GM21390 (cell line): Measurements from ENCODE around the gene SCAPER.

Source experiments
- ATAC-seq: cut with Tn5 transposase; IDR thresholded peaks from one replicate; pipeline ENCODE4 v1.9.1; 2021; ENCODE audit not compliant: unreplicated experiment

Gene SCAPER

DNA sequence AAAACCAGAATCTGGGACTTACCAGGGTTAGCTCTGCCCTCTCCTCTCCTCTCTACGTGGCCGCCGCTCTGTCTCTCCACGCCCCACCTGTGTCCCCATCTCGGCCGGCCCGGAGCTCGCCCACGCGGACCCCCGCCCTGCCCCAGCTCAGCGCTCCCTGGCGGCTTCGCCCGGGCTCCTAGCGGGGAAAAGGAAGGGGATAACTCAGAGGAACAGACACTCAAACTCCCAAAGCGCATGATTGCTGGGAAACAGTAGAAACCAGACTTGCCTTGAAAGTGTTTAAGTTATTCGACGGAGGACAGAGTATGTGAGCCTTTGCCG is 563.1 kb downstream of the SCAPER start:
- ATAC-seq, result no peak

DNA sequence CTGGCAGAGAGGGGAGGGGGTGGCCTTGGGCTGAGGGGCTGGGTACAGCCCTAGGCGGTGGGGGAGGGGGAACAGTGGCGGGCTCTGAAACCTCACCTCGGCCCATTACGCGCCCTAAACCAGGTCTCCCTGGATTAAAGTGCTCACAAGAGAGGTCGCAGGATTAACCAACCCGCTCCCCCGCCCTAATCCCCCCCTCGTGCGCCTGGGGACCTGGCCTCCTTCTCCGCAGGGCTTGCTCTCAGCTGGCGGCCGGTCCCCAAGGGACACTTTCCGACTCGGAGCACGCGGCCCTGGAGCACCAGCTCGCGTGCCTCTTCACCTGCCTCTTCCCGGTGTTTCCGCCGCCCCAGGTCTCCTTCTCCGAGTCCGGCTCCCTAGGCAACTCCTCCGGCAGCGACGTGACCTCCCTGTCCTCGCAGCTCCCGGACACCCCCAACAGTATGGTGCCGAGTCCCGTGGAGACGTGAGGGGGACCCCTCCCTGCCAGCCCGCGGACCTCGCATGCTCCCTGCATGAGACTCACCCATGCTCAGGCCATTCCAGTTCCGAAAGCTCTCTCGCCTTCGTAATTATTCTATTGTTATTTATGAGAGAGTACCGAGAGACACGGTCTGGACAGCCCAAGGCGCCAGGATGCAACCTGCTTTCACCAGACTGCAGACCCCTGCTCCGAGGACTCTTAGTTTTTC is 563.6 kb downstream of the SCAPER start:
- no peak for ATAC-seq

DNA sequence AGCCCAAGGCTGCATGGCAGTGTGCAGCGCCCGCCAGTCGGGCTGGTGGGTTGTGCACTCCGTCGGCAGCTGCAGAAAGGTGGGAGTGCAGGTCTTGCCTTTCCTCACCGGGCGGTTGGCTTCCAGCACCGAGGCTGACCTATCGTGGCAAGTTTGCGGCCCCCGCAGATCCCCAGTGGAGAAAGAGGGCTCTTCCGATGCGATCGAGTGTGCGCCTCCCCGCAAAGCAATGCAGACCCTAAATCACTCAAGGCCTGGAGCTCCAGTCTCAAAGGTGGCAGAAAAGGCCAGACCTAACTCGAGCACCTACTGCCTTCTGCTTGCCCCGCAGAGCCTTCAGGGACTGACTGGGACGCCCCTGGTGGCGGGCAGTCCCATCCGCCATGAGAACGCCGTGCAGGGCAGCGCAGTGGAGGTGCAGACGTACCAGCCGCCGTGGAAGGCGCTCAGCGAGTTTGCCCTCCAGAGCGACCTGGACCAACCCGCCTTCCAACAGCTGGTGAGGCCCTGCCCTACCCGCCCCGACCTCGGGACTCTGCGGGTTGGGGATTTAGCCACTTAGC is 564.3 kb downstream of the SCAPER start:
- ATAC-seq, result no peak

DNA sequence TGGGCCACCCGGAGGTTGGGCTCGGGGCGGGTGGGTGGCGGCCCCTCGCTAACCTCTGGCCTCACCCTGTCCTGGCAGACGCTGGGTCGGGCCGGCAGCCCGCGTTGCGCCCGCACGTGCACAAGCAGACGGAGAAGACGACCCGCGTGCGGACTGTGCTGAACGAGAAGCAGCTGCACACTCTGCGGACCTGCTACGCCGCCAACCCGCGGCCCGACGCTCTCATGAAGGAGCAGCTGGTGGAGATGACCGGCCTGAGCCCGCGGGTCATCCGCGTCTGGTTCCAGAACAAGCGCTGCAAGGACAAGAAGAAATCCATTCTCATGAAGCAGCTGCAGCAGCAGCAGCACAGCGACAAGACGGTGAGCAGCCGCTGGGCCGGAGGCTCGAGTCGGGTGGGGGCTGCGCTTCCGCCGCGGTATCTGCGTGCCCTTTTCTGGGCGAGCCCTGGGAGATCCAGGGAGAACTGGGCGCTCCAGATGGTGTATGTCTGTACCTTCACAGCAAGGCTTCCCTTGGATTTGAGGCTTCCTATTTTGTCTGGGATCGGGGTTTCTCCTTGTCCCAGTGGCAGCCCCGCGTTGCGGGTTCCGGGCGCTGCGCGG is 564.8 kb downstream of the SCAPER start:
- ATAC-seq, result no peak

DNA sequence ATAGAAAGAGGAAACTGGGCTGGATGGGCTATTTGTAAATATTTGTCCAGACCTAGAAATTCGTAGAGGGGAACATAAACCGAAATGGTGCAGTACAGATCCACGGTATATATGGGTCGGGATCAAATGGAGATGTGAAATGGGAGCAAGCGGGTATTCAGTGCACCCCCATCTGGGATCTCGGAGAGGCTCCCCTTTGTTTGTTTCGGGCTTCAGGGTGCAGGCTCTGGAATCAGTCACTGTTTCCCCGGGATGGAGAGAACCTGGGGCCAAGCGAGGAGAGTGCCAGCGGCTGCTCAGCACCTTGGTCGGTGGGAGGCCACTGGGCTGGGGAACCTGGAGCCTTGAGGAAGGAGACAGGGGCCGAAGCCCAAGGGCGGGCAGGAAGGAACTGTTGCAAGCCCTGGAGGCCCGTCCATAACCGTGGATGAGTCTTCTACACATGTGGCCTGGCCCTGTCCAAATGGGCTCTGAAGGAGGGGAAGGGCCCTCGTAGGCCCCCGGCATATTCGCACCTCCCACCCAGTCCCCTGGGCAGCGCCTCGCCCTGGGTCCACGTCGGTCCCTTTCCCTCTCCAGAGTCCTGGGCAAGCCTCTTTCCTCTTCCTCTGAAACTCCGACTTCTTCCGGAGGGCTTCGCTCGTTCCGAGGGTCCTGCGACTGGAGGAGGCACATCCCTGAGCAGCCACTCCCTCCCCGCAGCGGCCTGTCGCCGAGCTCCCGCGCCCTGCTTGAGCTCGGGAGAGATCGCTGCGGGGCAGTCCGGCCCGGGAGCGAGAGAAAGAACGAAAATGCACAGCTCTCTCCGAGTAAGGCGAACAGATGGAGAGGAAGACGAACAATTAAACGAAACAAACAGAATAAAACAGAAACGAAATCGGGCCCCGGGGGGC is 565.6 kb downstream of the SCAPER start:
- ATAC-seq, result no peak

DNA sequence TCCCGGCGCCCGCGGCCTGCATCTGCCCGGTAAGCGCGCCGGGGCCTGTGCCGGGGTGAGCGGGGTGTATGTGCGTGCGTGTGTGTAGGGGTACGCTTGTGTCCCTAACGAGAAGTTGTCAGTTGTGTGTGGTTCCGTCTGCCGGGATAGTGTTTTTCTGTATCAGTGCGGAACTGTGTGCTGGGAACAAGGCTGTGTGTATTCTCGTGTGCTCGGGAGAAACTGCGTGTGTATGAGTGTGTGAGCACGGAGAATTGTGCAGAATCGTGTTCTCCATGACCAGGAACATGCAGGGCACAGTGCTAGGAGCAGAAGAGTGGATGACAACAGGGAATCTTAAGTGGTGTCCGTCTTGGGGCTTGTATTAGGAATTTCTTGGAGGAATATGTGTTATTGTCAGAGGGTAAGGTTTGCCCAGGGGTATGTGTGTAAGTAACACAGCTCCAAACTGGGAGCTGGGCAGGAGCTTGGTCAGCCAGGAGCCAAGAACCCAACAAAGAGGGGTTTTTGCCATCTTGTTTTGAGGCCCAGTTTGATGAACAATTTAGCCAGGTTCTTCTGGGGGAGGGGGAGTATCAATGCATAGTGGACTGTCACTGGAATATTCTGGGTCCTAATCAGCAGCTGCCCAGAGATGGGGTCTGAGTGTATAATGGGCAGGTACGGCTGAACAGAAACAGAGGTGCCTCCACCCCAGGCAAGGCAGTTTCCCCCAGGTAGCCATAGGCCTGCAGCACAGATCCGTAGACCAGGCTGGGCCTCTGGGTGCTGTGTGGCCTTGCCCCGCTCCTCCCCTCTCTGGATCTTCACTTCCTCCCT is 566.4 kb downstream of the SCAPER start:
- ATAC-seq, result no peak

DNA sequence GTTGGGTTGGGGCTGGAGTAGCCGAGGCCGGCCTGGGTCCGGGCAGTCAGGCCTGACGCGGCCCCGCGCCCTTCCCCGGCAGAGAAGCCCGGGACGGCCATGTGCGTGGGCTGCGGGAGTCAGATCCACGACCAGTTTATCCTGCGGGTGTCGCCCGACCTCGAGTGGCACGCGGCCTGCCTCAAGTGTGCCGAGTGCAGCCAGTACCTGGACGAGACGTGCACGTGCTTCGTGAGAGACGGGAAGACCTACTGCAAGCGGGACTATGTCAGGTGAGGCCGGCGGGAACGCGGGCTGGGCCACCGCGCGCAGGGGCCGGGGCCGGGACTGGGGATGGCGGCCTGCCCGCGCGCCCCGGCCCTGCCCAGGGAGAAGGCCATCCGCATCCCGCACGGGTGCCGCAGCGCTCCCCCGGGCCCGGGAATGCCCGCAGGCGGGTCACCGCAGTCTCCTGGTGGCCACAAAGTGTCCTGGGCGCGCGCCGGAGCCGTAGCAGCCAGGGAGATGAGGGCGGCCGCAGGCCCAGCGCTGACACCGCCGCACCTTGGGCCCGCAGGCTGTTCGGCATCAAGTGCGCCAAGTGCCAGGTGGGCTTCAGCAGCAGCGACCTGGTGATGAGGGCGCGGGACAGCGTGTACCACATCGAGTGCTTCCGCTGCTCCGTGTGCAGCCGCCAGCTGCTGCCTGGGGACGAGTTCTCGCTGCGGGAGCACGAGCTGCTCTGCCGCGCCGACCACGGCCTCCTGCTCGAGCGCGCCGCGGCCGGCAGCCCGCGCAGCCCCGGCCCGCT is 567.2 kb downstream of the SCAPER start:
- no peak for ATAC-seq

- ATAC-seq, result no peak
Observed at GRCh38 chr15:76337059-76337695, 568.0 kb downstream of the SCAPER start.

DNA sequence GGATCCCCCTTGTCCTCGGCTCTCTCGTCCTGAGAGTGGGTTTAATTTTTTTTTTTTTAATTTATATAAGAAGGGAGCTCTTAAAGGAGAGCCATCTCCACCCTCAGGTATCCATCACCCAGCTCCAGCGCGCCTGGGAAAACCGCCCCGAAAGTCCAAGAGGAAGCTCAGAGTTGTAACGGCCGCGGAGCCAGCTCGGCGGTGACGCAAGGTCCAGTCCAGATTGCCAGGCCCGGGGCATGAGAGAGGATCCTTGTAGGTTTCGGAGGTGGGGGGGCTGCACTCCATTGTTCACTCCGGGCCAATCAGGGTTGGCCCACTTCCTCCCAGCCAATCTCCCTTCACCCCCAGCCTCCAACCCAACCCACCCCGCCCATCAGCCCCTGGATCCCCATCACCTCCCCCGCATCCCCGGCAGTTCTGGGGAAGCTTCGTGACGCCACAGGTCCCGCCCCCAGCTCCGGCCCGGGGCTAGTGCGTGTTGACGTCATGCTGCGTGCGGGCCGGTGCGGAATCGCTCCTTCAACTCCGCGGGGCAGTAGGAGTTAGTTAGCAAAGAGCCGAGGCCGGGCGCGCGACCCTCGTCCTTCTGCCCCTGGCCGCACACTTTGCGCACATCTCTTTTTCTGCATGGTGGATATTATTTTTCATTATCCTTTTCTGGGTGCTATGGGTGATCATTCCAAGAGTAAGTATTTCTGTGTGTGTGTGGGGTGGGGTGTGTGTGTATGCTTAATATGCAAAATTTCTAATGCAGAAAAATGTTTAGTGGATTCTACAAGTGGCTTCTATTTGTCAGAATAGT is 568.7 kb downstream of the SCAPER start, which contains the start of gene ISL2:
Gene ISL2, plus strand, starts transcription at position 520 of the 805 bp plus-strand sequence. Its CDS starts 111 bp downstream, at position 631.
- peak; percentile 43 for ATAC-seq

DNA sequence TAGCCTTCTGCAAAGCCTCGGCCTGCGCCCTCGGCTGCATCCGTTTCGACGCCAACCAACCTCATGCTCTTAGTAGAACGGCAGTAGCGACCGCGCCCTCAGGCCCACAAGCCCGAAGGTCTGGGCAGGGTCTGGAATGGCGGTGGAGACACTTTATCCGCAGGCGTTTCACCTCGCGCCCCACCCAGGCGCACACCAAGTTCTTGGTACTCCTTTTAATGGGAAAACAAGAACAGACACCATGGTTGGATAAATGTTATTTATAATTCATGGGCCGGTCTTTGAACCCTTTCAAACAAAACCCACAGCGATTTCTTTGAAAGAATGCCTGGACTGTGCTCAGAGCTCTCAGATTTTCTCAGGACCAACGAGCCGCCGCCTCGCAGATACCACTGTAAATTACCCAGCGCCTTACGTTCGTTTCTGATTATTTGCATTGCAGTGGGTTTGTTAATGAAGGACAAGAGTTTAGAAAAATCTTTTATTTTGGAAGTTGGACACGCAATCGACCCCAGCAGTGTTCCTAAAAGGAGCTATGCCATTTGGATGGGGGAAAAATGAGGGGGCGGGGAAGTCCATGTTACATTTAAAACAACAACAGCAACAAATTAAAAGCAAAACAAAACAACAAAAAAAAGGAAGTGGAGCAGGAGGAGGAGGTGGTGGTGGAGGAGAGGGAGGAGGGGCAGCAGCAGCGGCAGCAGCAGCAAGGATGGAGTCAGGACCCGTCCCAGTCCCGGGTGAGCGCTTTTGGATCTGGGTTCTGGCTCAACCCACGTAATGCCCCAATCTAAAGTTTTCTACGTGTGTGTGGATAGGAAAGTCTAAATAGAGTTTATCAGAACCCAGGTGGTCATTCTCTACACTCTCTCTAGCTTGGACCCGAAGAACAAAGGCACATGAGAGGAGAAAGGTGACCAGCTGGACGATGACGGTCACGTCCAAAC is 569.6 kb downstream of the SCAPER start:
- no peak for ATAC-seq

DNA sequence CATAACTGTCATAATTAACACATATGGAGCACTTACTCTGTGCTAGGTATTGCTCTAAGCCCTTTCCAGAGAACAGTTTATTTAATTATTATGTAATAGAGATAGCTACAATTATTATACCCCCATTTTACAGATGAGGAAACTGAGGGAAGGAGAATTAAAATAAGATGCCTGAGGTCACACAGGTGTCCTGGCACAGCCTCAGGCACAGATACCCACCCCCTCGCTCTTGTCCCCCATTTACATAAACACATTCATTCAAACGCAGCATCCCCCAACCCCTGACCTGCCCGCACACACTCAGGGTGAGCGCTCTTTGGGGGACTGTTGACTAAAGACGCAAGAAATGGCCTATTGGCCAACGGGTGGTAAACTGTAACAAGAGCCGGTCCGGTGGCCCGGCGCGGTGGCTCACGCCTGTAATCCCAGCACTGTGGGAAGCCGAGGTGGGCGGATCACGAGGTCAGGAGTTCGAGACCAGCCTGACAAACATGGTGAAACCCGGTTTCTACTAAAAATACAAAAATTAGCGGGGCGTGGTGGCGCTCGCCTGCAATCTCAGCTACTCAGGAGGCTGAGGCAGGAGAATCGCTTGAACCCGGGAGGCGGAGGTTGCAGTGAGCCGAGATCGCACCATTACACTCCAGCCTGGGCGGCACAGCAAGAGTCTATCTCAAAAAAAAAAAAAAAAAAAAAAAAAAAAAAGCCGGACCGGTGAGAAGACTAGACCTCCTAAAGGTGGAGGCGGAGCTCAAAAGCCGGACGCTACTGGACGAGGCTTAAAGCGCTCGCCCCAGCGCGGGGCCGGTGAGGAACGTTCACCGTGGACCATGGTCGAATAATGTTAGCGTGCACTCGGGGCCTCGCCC is 570.5 kb downstream of the SCAPER start:
- ATAC-seq, result no peak

- ATAC-seq, result no peak
Observed at GRCh38 chr15:76333720-76334437, 571.3 kb downstream of the SCAPER start.

- no peak for ATAC-seq
Observed at GRCh38 chr15:76333309-76333708, 571.8 kb downstream of the SCAPER start.

GRCh38 chr15:76332796-76333195 is 572.3 kb downstream of the SCAPER start:
- ATAC-seq, result no peak

DNA sequence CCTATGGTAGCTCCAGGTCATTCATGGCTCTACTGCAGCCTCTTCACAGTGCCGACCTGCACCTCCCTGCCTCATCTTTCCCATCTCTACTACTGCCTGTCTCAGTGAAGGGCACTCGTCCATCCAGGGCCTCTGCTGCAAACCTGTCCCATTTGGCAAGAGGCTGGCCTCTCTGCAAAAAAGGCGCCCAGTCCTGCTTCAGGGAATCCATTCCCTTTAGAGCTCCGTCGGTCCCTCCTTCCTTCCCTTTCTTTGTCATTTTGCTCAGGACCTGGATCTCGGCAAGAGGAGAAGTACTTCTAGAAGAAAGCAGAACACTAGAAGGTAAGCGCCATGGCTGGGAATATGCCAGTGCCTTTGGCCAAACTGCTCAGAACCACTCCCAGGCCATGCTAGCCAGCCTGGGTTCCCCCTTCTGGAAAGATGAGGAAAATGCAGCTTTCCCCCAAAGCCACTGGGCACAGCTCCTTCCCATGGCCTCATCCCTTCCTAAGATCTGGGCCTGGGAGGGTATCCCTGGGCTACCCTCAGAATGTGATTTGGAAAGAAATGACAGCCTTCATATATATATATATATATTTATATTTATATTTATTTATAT is 575.0 kb downstream of the SCAPER start:
- ATAC-seq, result no peak

DNA sequence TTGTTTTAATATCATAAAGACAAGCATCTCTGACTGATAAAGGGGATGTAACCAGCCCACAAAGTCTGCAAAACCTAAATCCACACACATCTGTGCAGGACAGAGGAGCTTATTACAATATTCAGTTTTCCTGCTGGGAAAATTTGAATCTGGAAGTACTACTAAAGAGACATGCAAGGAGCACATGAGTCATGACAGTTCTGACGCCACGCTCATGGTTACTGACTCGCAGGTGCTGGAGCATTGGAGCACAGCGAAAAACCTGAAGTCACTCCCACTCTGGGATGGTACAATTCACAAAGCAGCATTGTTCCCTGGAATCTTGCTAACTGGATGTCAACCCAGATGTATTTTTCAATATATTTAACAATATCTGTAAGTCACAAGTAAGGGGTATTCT is 576.2 kb downstream of the SCAPER start:
- ATAC-seq, result no peak
